OCI-LY1 (cell line): ENCODE results near the gene ACTR2.

Source experiments
- H2AFZ ChIP-seq: fragments of 200-600 bp; sonication (generic), shearing (Covaris generic); 2 replicates; pipeline ENCODE4 v1.6.0; 2014; ENCODE audit warnings: antibody characterized with exemption, mild to moderate bottlenecking, low read length
- H3F3A ChIP-seq: fragments of 200-600 bp; sonication (generic), shearing (Covaris generic); 2 replicates; pipeline ENCODE4 v1.6.0; 2014; ENCODE audit warnings: mild to moderate bottlenecking, antibody characterized with exemption, low read length, moderate library complexity; ENCODE audit not compliant: insufficient read depth
- H3K27ac ChIP-seq: fragments of 200-600 bp; sonication (generic); 2 replicates; pipeline ENCODE4 v1.5.1; 2014; ENCODE audit warnings: low read length, mixed run types, mild to moderate bottlenecking, low read depth; ENCODE audit not compliant: poor library complexity, severe bottlenecking
- H3K27me3 ChIP-seq: fragments of 200-600 bp; sonication (generic); 2 replicates; pipeline ENCODE4 v1.6.0; 2014; ENCODE audit warnings: antibody characterized with exemption, mild to moderate bottlenecking, low read length, moderate library complexity; ENCODE audit not compliant: insufficient read depth
- H3K36me3 ChIP-seq: fragments of 200-600 bp; sonication (generic); 2 replicates; pipeline ENCODE4 v1.6.1; 2014; ENCODE audit warnings: mild to moderate bottlenecking, antibody characterized with exemption, low read length, moderate library complexity, mixed read lengths; ENCODE audit not compliant: insufficient read depth
- H3K4me1 ChIP-seq: fragments of 200-600 bp; sonication (generic); 2 replicates; pipeline ENCODE4 v1.5.1; 2014; ENCODE audit warnings: mild to moderate bottlenecking, low read length, moderate library complexity; ENCODE audit not compliant: insufficient read depth, severe bottlenecking
- H3K4me2 ChIP-seq: fragments of 200-600 bp; sonication (generic), shearing (Covaris generic); 2 replicates; pipeline ENCODE4 v1.6.1; 2014; ENCODE audit warnings: low read length
- H3K4me3 ChIP-seq: fragments of 200-600 bp; sonication (generic); 2 replicates; pipeline ENCODE4 v1.5.1; 2014; ENCODE audit warnings: low read length, low read depth, mild to moderate bottlenecking, mixed read lengths; ENCODE audit not compliant: poor library complexity, severe bottlenecking
- H3K79me2 ChIP-seq: fragments of 200-600 bp; shearing (Covaris generic); 2 replicates; pipeline ENCODE4 v1.6.1; 2016; ENCODE audit warnings: mixed run types, low read length, mixed read lengths; ENCODE audit not compliant: insufficient read depth
- H3K9ac ChIP-seq: fragments of 200-600 bp; sonication (generic), shearing (Covaris generic); 2 replicates; pipeline ENCODE4 v1.6.1; 2014; ENCODE audit warnings: mild to moderate bottlenecking, low read length, mixed read lengths
- H3K9me2 ChIP-seq: fragments of 200-600 bp; sonication (generic), shearing (Covaris generic); 2 replicates; pipeline ENCODE4 v1.6.1; 2014; ENCODE audit warnings: low read depth, mild to moderate bottlenecking, low read length, mixed read lengths
- H3K9me3 ChIP-seq: fragments of 200-600 bp; shearing (Covaris generic); 2 replicates; pipeline ENCODE4 v1.6.1; 2014; ENCODE audit warnings: low read length, mixed read lengths
- H4K20me1 ChIP-seq: fragments of 200-600 bp; sonication (generic), shearing (Covaris generic); 2 replicates; pipeline ENCODE4 v1.6.0; 2016; ENCODE audit warnings: mild to moderate bottlenecking, low read length; ENCODE audit not compliant: insufficient read depth
- EZH2 ChIP-seq: fragments of 200-600 bp; sonication (generic), shearing (Covaris generic); IDR thresholded peaks from 2 replicates; pipeline ENCODE4 v1.8.0; 2017; ENCODE audit warnings: borderline replicate concordance, mixed run types, mild to moderate bottlenecking, antibody characterized with exemption, low read length, moderate library complexity, mixed read lengths
- TF ChIP-seq, protein P1 (sequence below): fragments of 200-600 bp; sonication (generic), shearing (Covaris generic); IDR thresholded peaks from 2 replicates; pipeline ENCODE4 v1.5.1; 2017; ENCODE audit warnings: mild to moderate bottlenecking, antibody characterized with exemption, low read length, moderate library complexity, mixed read lengths

The ACTR2 gene

DNA sequence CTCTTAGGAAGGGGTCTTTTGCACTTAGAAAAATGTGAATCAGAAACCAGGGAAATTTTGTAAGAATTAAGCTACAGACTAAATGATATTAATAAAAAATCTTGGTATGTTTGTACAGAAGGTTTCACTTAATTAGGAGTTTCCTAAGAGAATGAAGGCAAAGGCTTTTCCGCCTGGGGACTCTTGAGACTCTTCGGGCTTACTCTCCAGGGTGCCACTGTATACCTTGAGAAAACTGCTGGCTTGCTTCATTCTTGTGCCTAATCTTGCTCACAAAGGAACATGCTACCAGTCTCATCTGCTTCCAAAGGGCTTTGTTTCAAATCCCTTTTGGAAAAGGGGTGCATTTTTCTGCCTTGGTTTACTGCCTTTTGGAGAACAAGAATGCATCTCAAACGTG, 49.5 kb downstream of the ACTR2 start:
- Histone ChIP-seq H3K27ac (no peak overlapping the region), H4K20me1 (no peaks in the 10 kb centered on the region)

DNA sequence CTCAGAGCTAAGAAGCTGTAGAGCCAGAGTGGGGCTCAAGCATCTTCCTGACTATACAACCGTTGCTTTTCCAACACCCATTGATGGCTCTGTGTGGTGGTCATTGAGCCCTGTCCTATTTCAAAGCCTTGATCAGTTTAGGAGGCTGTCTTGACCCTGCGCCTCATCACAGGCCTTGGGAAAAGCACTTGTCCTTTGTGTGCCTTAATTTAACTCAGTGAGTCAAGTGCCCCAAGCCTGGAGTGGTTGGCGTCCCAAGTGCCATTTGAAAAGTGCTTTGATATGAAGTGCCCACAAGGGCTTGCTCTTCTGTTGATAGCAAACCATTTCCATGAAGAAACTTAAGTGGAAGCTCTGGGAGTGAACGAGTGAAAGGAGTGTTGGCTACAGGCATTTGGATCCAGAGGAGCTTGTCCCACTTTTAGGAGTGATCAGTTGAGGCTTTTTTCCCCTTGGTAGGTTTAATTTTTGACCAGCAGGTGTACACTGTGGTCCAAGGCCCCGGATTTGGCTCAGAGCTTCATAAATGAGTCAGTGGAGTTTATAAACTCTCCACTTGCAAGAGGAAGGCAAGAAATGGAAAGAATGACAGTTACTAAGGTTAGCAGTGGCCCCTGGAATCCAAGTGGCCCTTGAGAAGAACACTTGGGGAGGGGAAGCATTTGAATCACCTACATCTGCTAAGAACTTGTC, 50.3 kb downstream of the ACTR2 start:
- Histone ChIP-seq H3K9me3 (no peaks in the 10 kb centered on the region), H3K9ac (no peak overlapping the region), H2AFZ (no peak overlapping the region), H4K20me1 (no peaks in the 10 kb centered on the region), H3K79me2 (no peaks in the 10 kb centered on the region), H3K27ac (no peak overlapping the region), H3K27me3 (no peaks in the 10 kb centered on the region), H3K9me2 (no peaks in the 10 kb centered on the region), H3K4me3 (no peak overlapping the region), H3K36me3 (peaks cover 7% of the 10 kb centered on the region), H3K4me1 (peaks cover 15% of the 10 kb centered on the region), H3F3A (no peaks in the 10 kb centered on the region), H3K4me2 (no peak overlapping the region)
- TF ChIP-seq EZH2: no peak
- TF ChIP-seq, protein P1, sequence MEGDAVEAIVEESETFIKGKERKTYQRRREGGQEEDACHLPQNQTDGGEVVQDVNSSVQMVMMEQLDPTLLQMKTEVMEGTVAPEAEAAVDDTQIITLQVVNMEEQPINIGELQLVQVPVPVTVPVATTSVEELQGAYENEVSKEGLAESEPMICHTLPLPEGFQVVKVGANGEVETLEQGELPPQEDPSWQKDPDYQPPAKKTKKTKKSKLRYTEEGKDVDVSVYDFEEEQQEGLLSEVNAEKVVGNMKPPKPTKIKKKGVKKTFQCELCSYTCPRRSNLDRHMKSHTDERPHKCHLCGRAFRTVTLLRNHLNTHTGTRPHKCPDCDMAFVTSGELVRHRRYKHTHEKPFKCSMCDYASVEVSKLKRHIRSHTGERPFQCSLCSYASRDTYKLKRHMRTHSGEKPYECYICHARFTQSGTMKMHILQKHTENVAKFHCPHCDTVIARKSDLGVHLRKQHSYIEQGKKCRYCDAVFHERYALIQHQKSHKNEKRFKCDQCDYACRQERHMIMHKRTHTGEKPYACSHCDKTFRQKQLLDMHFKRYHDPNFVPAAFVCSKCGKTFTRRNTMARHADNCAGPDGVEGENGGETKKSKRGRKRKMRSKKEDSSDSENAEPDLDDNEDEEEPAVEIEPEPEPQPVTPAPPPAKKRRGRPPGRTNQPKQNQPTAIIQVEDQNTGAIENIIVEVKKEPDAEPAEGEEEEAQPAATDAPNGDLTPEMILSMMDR: peak; percentile 36; the same call in 1 of the 2 replicates

More for the DNA sequence above, 49.5 kb downstream of the ACTR2 start:
- Histone ChIP-seq H3K9ac (no peak overlapping the region), H3F3A (no peaks in the 10 kb centered on the region), H3K9me3 (no peaks in the 10 kb centered on the region), H3K4me1 (peaks cover 15% of the 10 kb centered on the region), H3K4me3 (no peak overlapping the region), H2AFZ (no peak overlapping the region), H3K4me2 (no peak overlapping the region), H3K36me3 (peaks cover 15% of the 10 kb centered on the region), H3K9me2 (no peaks in the 10 kb centered on the region), H3K79me2 (no peaks in the 10 kb centered on the region), H3K27me3 (no peaks in the 10 kb centered on the region)
- TF ChIP-seq, protein P1: no peak
- no peak for TF ChIP-seq EZH2

DNA sequence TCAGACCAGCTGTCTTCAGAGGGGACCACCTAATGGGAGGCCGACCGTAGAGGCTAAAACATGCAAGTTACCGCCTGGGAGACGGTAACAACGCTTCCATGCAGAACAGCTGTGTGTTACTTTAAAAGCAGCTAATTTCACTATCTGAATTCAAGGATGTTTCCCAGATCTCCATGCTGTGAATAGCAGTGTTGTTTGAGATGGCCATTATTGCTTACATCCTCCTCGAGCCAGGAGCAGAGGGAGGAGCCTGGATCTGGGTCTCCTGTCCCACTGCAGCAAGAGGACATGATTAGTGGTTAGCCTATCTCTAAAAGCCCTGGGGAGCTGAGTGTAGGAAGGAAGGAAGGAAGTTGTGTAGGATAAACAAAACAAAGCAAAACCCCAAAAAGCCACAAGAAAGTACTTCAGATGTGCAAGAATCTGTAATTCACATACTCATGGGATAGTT, 50.9 kb downstream of the ACTR2 start:
- H3K4me3 ChIP-seq: no peak overlapping the region
- peaks cover 15% of the 10 kb centered on the region for H3K4me1 ChIP-seq
- no peaks in the 10 kb centered on the region for H4K20me1 ChIP-seq
- H3K9ac ChIP-seq: no peak overlapping the region
- TF ChIP-seq, protein P1: no peak
- no peak for TF ChIP-seq EZH2
- H3K4me2 ChIP-seq: no peak overlapping the region
- H3K27ac ChIP-seq: no peak overlapping the region
- peaks cover 1% of the 10 kb centered on the region for H3K36me3 ChIP-seq
- no peaks in the 10 kb centered on the region for H3K9me3 ChIP-seq
- no peak overlapping the region for H2AFZ ChIP-seq
- H3K9me2 ChIP-seq: no peaks in the 10 kb centered on the region
- no peaks in the 10 kb centered on the region for H3F3A ChIP-seq
- H3K79me2 ChIP-seq: no peaks in the 10 kb centered on the region
- H3K27me3 ChIP-seq: no peaks in the 10 kb centered on the region
